ENCODE results near the gene LGALS4.
"Not testable (repeated sequence)": the region's sequence is repeated elsewhere in the genome, so short reads cannot be mapped to it uniquely, and the experiment has no call there.

Gene LGALS4

GRCh38 chr19:38795549-38795948 is 17.2 kb downstream of the LGALS4 start:
- no peak for DNase-seq (ENCODE audit: low spot score)

DNA sequence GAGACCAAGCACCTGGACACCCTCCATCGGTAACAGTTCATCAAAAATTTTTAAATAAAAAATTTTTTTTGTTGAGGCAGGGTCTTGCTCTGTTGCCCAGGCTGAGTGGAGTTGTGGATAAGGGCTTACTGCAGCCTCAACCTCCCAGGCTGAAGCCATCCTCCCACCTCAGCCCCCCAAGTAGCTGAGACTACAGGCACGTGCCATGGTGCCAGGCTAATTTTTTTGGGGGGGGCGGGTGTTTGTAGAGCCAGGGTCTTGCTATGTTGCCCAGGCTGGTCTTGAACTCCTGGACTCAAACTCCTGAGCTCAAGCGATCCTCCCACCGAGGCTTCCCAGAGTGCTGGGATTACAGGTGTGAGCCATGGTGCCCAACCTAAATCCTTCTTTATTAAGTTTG is 19.1 kb downstream of the LGALS4 start:
- no peak for DNase-seq (ENCODE audit: low spot score)

GRCh38 chr19:38793177-38793576 is 19.6 kb downstream of the LGALS4 start:
- DNase-seq (ENCODE audit: low spot score), result no peak

- no peak for DNase-seq (ENCODE audit: low spot score)
Measured at GRCh38 chr19:38792250-38793111, 20.3 kb downstream of the LGALS4 start.

GRCh38 chr19:38791451-38792064 is 21.2 kb downstream of the LGALS4 start:
- not testable (repeated sequence) for DNase-seq (ENCODE audit: low spot score)

DNA sequence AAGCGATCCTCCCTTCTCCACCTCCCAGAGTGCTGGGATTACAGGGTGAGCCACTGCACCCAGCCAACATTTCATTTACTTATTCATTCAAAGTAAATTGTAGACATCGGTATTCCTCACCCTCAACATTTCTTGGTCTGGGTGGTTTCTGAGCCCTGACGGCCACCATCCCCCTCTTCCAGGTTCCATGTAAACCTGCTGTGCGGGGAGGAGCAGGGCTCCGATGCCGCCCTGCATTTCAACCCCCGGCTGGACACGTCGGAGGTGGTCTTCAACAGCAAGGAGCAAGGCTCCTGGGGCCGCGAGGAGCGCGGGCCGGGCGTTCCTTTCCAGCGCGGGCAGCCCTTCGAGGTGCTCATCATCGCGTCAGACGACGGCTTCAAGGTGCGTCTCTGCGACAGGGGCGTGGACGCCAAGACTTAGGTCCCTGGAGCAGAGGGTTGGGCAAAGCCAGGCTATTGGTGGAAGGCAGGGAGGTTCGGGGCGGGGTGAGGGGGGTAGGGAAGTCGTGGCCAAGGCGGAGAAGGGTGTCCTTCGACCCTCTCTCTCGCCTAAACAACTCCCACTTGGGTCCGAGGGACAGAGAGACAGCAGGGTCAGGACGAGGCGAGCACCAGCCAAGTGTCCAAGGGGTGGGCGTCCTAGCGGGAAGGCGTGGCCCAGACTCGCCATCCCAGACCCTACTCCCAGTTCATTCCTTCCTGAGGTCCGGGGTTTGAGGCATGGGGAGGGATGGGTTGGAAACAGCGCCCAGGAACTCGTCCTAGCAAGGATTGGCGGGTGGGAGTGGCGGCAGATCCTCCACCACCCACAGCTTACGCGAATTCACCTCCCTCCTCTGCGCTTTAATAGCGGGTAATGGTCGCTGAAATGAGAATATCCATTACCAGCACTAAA is 22.0 kb downstream of the LGALS4 start:
- not testable (repeated sequence) for DNase-seq (ENCODE audit: low spot score)

- no peak for DNase-seq (ENCODE audit: low spot score)
Measured at GRCh38 chr19:38788478-38789243, 24.1 kb downstream of the LGALS4 start, which contains the start of gene LGALS7B. Gene LGALS7B, plus strand, starts transcription at chr19:38789200. Its CDS starts 27 bp downstream, at chr19:38789227.

DNA sequence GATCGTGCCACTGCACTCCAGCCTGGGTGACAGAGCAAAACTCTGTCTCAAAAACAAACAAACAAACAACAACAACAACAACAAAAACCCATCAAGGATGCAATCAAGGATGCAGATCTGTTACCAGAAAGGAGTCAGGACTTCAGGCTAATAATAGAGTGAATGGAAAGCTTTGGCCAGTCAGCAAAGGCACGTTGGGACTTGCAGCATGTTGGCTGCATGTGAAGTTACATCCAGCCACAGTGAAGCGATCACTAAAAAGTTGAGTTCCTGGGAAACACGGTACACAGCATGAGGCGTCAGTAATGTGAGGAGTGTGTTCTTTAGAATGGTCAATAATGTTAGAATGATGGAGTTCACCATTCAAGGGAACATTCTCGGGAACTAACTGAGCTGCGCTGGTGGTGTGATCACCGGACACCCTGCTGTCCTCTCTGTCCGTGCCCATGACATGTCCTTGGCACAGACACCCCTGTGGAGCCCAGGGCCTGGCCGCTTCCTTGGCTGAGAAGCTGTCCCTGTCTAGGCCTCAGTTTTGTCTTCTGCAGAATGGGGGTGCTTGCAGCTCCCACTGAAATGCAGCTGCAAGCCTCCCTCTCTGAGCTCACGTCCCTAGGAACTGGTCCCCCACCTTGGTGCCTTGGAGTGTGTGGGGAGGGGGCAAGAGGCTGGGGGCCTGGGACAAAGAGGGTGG is 26.0 kb downstream of the LGALS4 start:
- no peak for DNase-seq (ENCODE audit: low spot score)

GRCh38 chr19:38786061-38786460 is 26.7 kb downstream of the LGALS4 start:
- DNase-seq (ENCODE audit: low spot score), result not testable (repeated sequence)

GRCh38 chr19:38785187-38785699 is 27.5 kb downstream of the LGALS4 start:
- DNase-seq (ENCODE audit: low spot score), result no peak

GRCh38 chr19:38784224-38784623 is 28.5 kb downstream of the LGALS4 start:
- DNase-seq (ENCODE audit: low spot score), result no peak

GRCh38 chr19:38782212-38782611 is 30.5 kb downstream of the LGALS4 start:
- DNase-seq (ENCODE audit: low spot score), result not testable (repeated sequence)

DNA sequence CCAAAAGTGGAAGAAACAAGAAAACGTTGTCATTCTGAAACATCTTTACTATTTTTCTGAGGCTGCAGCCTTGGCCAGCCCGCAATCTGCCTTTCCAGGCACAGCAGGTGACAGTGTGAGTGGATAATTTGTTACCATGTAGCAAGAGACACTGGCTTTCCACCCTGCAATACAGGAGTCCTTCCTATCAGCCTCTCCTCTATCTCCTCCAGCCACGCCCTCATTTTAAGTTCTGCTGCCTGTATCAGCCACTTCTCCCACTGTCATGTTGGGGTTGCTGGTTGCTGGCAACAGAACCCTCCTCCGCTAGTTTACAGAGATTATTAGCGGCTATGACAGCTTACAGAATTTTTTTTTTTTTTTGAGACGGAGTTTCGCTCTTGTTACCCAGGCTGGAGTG is 31.7 kb downstream of the LGALS4 start:
- DNase-seq (ENCODE audit: low spot score), result no peak

DNA sequence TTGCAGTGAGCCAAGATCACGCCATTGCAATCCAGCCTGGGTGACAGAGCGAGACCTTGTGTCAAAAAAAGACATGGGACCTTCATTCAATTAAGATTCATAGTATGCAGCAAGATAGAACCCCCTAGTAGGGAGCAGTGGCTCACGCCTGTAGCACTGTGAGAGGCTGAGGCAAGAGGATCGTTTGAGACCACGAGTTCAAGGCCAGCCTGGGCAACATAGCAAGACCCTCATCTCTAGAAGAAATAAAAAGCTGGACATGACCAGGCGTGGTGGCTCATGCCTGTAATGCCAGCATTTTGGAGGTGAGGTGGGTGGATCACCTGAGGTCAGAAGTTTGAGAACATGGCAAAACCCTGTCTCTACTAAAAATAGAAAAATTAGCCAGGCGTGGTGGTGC is 32.3 kb downstream of the LGALS4 start:
- no peak for DNase-seq (ENCODE audit: low spot score)

DNA sequence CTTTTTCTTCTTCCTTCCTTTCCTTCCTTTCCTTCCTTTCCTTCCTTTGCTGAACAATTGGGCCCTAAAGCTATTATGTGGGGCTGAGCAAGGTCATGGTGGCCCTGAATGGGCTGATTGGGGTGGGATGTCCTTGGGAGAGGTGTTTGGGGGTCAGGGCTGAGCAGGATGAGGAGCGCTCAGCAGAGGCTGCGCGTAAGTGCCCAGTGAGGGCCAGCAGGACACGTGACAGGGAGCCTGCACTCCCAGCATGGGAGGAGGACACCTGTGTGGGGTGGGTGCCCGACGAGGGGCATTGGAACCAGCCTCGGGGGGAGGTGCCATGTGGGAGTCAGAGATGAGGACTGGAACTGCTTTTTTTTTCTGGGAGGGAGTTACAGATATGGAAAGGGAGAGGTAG is 34.0 kb downstream of the LGALS4 start:
- DNase-seq (ENCODE audit: low spot score), result no peak

- DNase-seq (ENCODE audit: low spot score), result no peak
Measured at GRCh38 chr19:38774181-38774950, 38.4 kb downstream of the LGALS4 start.

GRCh38 chr19:38773469-38774177 is 39.1 kb downstream of the LGALS4 start, which contains the start of gene LGALS7:
Gene LGALS7, minus strand, starts transcription at chr19:38773517. Its CDS starts 25 bp downstream, at chr19:38773492.
- no peak for DNase-seq (ENCODE audit: low spot score)

- not testable (repeated sequence) for DNase-seq (ENCODE audit: low spot score)
Measured at GRCh38 chr19:38771569-38771968, 41.2 kb downstream of the LGALS4 start.

GRCh38 chr19:38770949-38771275 is 41.8 kb downstream of the LGALS4 start:
- not testable (repeated sequence) for DNase-seq (ENCODE audit: low spot score)
